HL-60 (cell line): ENCODE data around the gene SPATA31D1.

Experiments
- DNase-seq, 2 experiments: peaks; one replicate each; pipeline ENCODE4 v3.0.0-alpha.2; 2010 to 2020; ENCODE audit warnings: low read depth in 1 of 2, low spot score in 1 of 2
- H3K27ac ChIP-seq: fragments of 250-450 bp; sonication (Bioruptor Pico); replicated peaks from 2 replicates; pipeline ENCODE4 v1.5.1; 2020; ENCODE audit warnings: mild to moderate bottlenecking, moderate library complexity
- H3K27me3 ChIP-seq: fragments of 250-450 bp; sonication (Bioruptor Pico); 2 replicates; pipeline ENCODE4 v1.5.1; 2021; ENCODE audit warnings: mild to moderate bottlenecking, moderate library complexity; ENCODE audit not compliant: insufficient read depth, poor library complexity, severe bottlenecking
- H3K4me3 ChIP-seq: replicated peaks from 2 replicates; pipeline ENCODE4 v1.5.1; 2011; ENCODE audit warnings: mild to moderate bottlenecking, control low read depth, low read length; ENCODE audit not compliant: insufficient read depth
- CTCF ChIP-seq: IDR thresholded peaks from one replicate; pipeline ENCODE4 v1.5.1; 2011; ENCODE audit warnings: low read length, control low read depth, inconsistent platforms; ENCODE audit not compliant: insufficient read depth
- GABPA ChIP-seq: IDR thresholded peaks from 2 replicates; pipeline ENCODE4 v1.6.1; 2012; ENCODE audit warnings: low read depth
- POLR2AphosphoS5 ChIP-seq: IDR thresholded peaks from 2 replicates; pipeline ENCODE4 v1.6.1; 2012; ENCODE audit warnings: low read depth
- REST ChIP-seq: IDR thresholded peaks from 2 replicates; pipeline ENCODE4 v1.6.1; 2012; ENCODE audit warnings: low read depth; ENCODE audit not compliant: insufficient replicate concordance
- SPI1 ChIP-seq: IDR thresholded peaks from 2 replicates; pipeline ENCODE4 v1.6.1; 2012; ENCODE audit warnings: low read depth, mild to moderate bottlenecking, borderline replicate concordance

The SPATA31D1 gene

GRCh38 chr9:82036086-82036485, 47.5 kb downstream of the SPATA31D1 start:
- DNase-seq: no peak
- no peak overlapping the region for H3K27ac ChIP-seq
- TF ChIP-seq REST (no peak), SPI1 (no peak), POLR2AphosphoS5 (no peak), GABPA (no peak), CTCF (no peak)
- H3K4me3 ChIP-seq: no peak overlapping the region
- H3K27me3 ChIP-seq: no peaks in the 10 kb centered on the region

GRCh38 chr9:82037126-82037525, 48.6 kb downstream of the SPATA31D1 start:
- no peak for DNase-seq
- no peak overlapping the region for H3K4me3 ChIP-seq
- TF ChIP-seq POLR2AphosphoS5: no peak
- peak; percentile 7; the same call in 1 of the 2 replicates for TF ChIP-seq SPI1
- H3K27me3 ChIP-seq: no peaks in the 10 kb centered on the region
- no peak overlapping the region for H3K27ac ChIP-seq

- Histone ChIP-seq H3K27ac (no peak overlapping the region), H3K4me3 (no peak overlapping the region), H3K27me3 (no peaks in the 10 kb centered on the region)
- DNase-seq: no peak
- no peak for TF ChIP-seq GABPA
- no peak for TF ChIP-seq REST
- TF ChIP-seq POLR2AphosphoS5: no peak
- no peak for TF ChIP-seq SPI1
- TF ChIP-seq CTCF: no peak
Measured at GRCh38 chr9:82038897-82039296, 50.3 kb downstream of the SPATA31D1 start.
